GM18499 (cell line): Measurements from ENCODE around the gene EFNA5.

ENCODE experiments used
- ATAC-seq: cut with Tn5 transposase; IDR thresholded peaks from one replicate; pipeline ENCODE4 v1.9.1; 2021; ENCODE audit warnings: moderate number of reproducible peaks; ENCODE audit not compliant: insufficient read depth, unreplicated experiment

The EFNA5 gene

DNA sequence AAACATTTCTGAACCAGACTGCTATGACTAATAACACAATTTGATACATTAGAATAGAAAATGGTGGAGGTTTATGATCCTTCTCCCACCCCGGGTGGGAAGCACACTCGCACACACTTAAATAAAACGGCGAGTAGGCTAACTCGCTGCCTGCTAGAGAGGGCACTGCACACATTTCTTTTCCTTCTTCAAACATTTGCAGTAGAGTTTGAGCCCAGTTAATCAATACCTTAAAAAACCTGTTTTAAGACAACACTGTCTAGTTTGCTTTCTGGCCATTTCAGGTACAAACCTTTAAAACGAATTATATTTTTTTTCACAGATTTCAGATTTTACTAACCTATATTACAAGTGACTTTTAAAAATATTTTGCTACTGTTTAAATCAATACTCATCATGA, 63.5 kb downstream of the EFNA5 start:
- ATAC-seq, result no peak

DNA sequence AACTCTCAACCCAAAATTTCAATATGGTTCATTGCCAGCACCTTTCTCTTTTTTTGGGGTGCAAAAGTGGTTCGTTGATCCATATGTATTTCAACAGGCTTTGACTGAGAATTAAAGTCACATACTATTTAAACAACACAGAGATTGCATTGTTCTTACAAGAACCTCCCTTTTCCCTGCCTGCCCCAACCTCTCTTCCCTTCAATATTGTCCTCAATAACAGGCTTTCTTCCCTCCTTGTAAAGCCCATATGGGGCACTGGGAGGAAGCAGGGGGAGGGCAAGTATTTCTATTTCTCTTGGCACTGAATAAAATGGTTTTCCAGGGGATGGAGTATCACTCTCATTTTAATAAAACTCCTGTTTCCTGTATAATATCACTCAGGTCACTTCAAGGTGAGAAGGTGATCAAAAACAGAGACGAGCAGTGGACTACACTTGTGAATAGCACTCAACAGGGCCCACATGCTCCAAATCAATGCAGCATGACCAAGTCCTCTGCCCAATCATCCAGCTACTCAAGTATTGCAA, 65.1 kb downstream of the EFNA5 start:
- ATAC-seq, result no peak

DNA sequence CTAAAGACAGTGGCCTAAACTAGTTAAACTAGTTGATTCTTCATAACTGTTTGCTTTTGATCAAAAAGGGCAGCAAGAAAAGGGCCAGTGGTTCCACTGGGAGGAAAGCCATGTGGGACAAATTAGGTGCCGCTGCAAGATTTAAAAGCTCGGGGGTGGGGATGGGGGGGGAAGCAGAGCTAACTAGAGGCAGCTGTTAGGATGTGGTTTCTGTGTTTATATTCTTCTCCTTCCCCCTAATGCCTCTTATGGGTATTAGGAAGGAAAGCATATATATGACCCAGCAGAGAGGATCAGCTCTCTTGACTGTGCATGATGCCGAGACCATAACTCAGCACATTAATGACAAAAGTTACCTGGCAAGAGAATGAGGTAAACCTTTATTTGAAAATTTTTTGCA, 65.7 kb downstream of the EFNA5 start:
- ATAC-seq, result no peak

DNA sequence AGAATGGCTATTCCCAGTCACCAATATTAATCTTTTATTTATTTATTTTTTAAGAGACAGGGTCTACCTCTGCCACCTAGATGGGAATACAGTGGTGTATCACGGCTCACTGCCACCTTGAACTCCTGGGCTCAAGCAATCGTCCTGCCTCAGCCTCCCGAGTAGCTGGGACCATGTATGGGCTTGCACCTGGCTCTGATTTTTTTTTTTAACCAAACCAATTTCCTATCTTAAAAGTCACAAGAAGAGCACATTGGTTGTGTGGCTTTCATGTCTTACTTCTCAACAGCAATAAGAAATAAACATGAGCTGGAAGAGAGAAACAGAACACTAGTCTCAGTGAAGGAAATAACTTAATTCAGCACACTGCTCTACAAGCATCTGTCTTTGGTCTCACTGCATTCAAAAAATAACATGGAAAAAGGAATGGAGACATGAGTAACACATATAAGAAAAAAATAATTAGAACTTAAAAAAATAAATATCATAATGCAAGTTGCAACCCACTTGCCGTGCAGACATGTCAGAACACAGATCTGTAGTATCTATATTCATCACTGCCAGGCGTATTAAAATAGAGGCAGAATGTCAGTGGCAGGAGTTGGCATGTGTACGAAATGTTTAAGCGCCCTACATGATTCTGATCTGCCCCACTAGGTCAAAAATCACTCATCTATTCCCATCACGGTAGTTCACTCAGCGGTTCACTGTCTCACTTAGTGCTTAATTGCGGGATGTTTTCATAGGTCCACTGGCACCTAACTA, 66.4 kb downstream of the EFNA5 start:
- ATAC-seq, result no peak

DNA sequence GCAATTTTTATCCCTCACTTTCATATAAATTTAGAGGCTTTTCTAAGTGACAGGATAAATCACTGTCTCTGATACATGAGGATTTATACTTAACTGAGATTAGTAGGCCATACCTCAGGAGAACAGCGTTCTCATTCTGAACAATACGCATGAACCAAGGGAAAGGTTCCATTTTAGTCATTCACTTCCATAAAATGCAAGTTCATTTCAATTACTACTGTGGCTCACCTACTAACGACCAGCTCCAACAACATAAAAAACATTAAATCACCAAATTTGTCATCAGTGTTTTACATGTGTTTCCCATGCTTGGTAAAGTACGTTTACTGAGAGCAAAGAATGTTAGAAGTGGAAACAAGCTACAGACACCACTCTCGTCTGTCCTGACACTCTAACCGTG, 67.4 kb downstream of the EFNA5 start:
- no peak for ATAC-seq

DNA sequence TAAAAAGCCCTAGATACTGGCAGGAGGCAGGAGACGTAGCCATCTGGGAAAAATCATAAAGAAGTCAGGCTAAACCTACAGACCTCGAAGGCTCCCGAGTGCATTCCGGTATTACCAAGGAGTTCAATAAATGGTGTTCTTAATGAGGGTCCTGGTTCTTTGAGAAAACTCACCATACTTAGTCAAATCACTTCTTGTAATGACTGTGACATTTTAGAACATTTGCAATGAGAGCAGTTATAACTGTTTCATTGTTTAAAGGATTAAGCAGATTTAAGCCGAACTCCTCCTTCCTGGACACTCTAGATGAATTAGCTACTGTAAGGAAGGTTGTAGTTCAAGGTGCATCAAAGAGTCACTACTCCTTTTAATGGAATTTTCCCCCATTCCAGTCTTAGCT, 67.8 kb downstream of the EFNA5 start:
- no peak for ATAC-seq

DNA sequence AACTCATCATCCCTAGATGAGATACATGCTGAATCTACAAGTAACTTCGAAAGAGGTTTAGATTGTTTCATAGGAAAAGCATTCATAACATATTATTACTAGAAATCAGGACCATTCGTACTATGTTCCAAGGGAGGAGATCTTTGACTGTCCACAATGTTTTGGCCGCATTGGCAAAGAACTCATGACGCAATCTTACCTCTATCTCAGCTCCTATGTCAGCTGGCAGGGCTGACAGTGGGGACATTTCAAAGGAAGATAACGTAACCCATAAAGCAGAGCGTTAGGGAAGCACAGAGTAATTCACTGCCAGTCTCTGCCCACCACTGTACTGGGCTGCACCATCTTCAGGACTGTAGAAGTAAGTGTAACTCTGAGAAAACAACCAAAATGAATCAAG, 69.7 kb downstream of the EFNA5 start:
- no peak for ATAC-seq

DNA sequence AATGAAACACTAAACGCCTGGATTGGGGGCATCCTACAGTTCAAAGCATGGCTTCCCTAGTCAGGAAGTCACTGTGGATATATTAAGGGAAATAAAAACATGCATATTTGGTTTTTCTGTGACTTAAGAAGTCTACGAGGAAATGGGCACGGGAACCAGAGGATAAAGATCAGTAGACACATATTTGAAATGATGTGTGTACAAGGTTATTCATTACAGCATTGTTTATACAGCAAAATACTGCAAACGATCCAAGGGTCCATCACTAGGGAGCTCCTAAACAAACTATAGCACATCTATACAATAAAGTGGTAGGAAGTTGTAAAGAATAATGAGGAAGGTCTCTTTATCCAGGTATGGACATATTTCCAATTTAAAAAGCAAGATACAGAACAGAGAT, 71.8 kb downstream of the EFNA5 start:
- ATAC-seq, result no peak

DNA sequence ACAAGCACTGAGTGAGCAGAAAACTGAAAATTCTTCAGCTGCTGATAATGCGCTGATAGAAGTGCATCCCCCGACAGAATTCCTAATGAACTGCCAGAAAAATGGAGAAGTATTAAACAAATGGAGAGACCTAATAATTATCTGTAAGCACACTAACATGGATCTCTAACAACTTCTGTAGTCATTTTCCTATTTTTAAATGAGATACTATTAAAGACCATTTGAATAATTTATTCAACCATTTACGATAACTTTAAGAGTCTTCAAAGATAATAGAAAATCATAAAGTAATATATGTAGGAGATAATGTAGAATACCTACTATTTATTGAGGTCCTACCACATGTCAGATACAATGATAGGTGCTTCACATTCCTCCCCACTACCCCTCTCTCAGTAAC, 72.9 kb downstream of the EFNA5 start:
- ATAC-seq, result no peak

DNA sequence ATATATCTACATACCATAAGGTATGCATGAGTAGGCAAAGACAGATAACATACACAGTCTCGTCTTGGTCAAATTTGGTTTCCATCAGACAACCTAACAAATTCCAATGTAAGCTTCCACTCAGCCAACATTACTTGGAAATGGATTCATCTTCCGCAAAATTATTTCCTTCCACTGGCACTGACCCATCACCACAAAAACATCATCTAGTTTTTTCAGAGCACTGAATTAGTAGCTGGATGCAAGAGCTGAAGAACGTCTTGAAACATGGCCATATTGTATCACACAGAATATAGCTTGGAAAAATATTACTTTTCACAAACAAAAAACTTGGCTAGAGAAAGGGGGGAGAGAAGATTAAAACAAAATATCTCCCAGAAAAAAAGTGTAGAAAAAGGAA, 73.5 kb downstream of the EFNA5 start:
- no peak for ATAC-seq

DNA sequence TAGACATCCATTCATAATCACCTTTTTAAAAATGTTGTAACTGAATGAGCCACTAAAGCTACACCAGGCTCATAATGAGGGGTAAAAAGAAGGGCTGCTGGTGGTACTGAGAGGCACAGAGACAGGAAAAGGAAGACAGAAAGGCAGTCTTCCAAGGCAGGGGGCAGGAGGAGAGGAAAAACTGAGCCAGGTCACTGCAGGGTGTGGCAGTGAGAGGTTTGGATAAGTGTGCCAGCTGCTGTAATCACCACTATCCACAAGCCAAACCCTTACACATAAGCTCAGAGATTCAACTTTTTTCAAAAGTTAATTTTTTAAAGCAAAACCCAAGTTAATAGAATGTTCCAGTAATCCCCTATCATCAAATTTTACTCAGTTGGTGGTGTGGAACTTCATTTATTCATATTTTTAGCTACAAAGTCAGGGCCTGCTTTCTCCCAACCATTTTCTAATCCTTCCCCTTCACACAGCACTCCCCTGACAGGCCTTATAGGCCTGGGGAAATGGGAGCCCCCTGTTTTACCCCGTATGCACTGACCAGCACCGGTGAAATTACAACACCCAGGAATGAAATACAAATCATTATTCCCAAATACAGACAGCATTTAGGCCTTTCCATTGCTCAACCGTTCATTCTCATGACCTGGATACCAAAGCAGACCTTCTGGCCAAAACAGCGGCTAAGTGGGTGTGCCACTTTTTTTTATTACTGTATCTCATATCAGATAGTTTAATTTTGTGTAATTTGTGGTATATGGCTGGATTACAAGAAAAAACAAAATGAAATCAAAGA, 76.3 kb downstream of the EFNA5 start:
- no peak for ATAC-seq

DNA sequence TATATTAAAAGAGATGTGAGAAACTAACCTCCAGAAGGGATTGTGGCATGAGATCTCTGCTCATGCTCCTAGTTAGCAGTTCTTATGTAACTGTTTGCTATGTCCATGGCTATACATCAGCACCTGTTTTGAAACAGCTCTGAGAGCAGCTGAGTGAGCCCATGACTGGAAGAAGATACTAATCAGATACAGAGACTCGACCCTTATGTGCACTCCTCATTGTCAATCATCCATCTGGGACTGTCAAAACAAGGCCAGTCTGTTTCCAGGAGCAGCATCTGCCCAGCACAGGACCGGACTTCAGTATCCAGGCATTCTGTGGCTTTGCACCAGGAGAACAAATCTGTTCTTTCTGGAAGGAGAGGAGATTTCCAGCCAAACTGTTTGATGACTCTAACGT, 77.7 kb downstream of the EFNA5 start:
- no peak for ATAC-seq

DNA sequence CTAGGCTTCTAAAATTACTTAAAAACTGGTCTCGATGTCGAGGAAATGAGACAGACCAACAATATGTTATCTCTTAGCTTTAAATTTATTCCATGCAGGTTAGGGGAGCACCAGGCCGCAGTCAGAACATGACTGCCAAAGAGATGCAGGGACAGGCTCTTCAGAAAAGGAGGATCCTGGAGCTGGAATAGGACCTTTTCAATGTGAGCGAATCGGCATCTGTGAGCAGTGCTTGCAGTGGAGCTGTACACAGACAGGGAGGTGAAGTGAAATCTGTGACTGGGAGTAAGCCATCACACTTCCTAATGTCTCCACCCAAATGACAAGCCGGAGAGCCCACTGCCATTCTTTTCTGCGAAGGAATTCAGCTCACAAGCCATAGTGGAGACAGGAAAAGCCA, 78.2 kb downstream of the EFNA5 start:
- no peak for ATAC-seq

DNA sequence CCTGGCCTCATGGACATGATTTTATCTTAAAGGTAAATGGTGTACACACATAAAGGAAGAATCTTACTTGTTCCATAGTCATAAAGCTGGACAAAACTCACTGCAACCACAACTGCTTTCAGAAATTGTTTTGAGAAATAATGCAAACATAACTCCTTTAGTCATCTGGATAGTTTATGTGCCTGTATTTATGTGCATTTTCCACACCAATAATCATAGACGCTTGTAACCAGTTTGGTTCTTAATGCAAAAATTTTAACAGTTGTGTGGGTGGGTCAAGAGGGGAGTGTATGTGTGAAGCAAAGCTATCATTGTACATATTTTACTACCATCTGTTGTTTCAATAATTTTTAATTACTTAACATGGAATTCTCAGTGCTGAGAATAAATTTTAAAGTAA, 80.1 kb downstream of the EFNA5 start:
- ATAC-seq, result no peak

DNA sequence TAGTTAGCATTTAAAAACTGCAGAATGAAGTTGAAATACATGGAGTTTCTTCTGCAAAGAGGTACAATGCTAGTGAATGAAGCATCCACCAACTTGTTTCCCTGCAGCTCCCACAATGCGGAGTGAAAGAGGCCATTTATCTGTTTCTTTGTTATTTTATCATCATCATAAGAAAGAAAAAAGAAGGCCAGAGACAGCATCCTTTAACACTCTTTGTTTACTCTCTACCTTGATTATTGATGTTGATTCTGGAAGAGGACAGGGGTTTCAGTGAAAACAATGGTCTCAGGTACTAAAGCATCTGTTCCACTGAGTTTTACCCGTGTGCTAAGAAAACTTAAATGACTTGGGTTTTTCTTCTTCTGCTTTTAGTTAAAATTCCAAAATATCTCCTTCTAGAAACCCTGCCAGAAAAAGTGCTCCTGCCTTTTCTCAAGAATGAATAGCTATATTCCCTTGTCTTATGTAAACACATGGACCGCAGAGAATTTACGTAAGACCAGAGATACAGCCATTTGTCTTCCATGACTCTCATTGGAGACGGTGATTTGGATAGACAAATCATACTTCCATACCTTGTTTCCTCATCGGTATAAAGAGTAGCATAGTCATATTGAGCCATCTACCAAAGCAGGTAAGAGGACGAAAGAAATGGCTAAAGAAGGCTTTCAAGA, 81.1 kb downstream of the EFNA5 start:
- no peak for ATAC-seq

DNA sequence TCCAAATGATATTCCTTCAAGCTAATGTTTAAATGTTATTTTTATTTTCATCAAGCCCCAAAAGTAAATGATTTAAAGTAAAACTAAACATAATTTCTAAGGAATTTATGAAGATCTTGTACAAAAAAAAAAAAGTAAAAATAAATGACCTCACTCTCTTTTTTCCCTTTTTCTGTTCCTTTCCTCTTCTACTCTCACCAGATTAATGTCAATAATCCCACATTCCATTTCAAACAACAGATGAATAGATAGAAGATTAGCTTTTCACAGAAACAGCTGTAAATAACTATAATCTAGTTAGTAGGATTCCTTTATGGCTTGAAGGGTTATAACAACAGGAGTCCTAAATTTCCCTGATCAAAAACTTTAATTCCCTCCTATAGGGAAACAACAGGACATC, 88.1 kb downstream of the EFNA5 start:
- no peak for ATAC-seq

DNA sequence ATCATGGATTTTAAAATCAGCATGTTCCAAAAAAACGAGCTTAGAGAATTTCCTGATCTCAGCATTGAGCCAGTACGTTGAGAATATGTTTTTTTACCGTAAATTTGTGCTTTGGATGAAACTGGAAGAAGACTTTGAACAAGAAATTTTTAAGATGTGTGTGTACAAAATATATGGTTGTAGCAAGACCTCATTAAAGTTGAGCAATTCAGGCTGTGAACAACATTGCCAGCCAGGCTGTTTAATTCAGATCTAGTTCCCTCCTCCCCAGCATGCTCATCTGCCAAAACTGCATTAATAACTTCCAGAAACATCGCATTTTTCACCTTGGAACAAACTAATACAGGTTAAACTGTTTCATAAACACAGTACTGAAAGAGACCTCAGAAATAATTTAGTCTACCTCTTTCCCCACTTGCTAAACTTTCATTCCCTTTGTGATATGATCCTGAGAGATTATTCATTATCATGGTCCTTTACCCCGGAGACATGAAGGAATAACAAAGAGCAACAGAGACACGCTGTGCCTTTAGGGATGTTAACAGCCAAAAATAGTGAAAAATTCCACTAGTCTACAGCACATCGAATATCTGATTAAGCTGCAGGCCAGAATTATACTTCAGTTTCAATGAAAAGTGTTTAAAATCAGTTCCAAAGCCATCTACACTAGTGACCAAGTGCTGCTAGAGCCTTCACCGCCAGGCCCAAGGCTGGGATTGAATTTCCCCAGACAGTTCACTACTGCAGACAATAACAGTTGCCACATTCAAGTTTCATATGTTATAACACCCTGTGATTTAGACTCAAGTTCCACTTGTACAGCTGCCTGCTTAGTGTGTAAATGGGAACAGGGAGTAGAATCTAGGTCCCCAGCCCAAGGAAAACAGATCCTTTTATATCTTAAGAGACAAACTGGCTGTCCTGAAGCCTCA, 89.6 kb downstream of the EFNA5 start:
- no peak for ATAC-seq

DNA sequence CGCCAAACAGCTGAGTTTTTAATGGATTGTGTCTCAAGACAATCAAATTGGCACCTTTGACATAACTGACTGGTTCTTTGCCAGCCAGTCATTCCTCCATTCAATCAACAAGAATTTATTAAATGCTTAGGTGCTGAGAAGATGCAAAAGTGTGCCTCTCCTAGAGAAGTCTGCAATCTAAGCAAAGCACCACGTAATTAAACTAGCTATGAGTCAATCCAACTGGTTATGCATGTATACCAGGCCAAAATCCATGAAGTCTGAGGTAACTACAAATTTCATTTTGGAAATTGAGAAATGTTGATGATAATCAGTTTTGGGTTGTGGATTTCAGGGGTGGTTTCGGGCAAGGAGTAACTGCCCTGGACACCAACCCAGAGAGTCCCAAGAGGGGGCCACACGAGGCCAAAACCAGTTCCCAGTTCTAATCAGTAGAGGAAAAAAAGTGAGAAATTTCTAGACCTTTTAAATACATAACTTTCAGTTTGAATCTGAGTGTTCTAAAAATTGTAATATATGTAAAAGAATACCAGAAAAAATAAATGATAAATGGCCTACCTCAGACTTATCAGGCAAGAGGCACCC, 92.6 kb downstream of the EFNA5 start:
- ATAC-seq, result no peak

DNA sequence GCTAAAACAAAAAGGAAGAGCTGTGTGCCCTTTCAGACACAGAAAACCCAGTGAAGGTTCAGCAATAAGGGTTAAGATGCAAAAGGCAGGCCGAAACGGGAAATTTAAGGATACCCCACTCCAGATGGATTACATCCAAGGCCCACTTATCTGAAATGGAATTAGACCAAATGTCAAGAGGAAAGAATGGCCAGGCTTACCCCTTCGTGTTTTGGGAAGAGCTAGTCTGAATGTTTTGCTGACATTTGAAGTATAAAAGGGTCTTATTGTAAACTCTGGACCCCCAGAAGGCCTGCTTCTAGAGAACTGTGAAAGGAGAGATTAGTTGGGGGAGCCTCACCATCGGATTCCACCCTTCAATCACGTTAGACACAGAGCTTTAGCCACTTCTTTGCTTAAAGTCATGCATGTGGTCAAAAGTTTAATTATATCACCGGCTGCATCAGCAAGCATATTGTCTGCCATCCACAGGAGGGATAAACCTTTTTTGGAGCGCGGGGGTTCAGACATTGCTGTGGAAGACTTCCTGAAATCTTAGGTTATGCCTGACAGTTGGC, 93.3 kb downstream of the EFNA5 start:
- ATAC-seq, result no peak
